AG04449 (cell line): ENCODE measurements around the gene SLC2A9.

ENCODE experiments used
- CTCF ChIA-PET: fragments of 350-600 bp; formaldehyde crosslinking; extraction: SDS; loops from one replicate; lab custom pipeline; 2021; ENCODE audit warnings: antibody characterized with exemption; lab: Yijun Ruan, JAX
- POLR2A ChIA-PET: fragments of 400-600, 350-600 bp; formaldehyde crosslinking; extraction: SDS; loops from one replicate; lab custom pipeline; 2020; ENCODE audit warnings: antibody characterized with exemption, inconsistent platforms; lab: Yijun Ruan, JAX
- DNase-seq: peaks from one replicate; pipeline ENCODE4 v3.0.0-alpha.2; 2010; ENCODE audit warnings: low read depth, low spot score
- H3K4me3 ChIP-seq: 2 replicates; pipeline ENCODE4 v1.5.1; 2011; ENCODE audit warnings: low read depth, mild to moderate bottlenecking, control low read depth, low read length
- CTCF ChIP-seq: IDR thresholded peaks from one replicate; pipeline ENCODE4 v1.5.1; 2011; ENCODE audit warnings: mild to moderate bottlenecking, moderate library complexity, low read length, control low read depth, inconsistent platforms; ENCODE audit not compliant: insufficient read depth; ENCODE audit errors: missing control alignments

The SLC2A9 gene

GRCh38 chr4:9825049-9825448, 196.2 kb downstream of the SLC2A9 start:
- no peak for TF ChIP-seq CTCF
- no peak overlapping the region for H3K4me3 ChIP-seq
- POLR2A ChIA-PET, result no interaction called here
- DNase-seq, result no peak
- CTCF ChIA-PET, result no interaction called here

GRCh38 chr4:9820343-9820742, 201.0 kb downstream of the SLC2A9 start:
- no peak for DNase-seq
- ChIA-PET CTCF (no interaction called here), POLR2A (no interaction called here)
- TF ChIP-seq CTCF, result no peak
- H3K4me3 ChIP-seq, result no peak overlapping the region

DNA sequence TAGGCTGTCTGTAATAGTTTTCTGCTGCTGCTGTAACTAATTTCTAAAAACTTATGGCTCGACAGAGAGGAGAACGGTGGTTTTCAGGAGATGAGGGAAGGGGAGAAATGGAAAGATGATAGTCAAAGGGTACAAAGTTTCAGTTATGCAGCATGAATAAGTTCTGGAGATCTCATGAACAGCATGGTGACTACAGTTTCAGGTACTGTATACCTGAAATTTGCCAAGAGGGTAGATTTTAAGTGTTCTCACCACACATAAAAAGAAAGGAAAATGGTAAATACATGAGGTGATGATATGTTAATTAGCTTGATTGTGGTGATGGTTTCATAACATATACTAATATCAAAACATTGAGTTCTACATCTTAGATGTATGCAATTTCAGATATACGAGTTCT, 205.0 kb downstream of the SLC2A9 start:
- CTCF ChIA-PET, result no interaction called here
- DNase-seq, result no peak
- no peak overlapping the region for H3K4me3 ChIP-seq
- no peak for TF ChIP-seq CTCF
- POLR2A ChIA-PET, result no interaction called here

DNA sequence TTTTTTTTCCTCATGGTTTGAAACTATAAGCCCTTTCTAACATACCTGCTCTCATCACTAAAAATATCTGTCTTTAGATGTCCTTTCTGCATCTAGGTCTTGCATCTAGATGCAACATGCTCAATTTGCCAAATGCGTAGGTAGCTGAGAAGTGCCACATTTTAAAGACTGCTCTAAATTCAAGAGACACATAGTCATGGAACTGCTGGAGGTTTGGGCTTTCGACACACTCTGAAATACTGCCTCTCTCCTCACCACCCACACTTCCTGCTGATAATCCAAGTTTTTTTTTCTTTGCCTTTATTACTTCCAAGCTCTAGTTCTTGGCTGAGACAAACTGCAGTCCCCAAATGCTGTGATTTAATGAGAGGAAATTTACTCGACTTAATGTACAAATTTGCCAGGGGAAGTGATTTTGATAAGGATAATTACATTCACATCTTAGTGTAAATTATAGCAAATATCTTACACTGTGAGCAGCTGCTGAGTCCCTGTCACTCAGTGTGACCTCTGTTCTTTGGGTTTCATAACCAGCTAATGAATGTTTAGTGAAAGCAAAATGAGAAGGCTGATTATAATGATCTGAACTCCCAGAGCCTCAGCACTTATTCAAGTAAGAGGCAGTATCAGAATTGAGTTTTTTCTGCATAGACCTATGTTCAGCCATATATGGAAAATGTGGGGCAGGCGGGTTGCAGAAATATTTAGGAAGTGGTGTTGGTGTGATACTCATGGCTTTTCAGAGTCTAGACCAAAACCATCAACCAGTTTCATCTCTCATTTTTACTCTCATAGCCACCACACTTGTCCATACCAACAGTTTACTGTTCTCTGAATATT, 208.6 kb downstream of the SLC2A9 start:
- no peak for DNase-seq
- CTCF ChIA-PET, result no interaction called here
- H3K4me3 ChIP-seq, result no peak overlapping the region
- TF ChIP-seq CTCF, result no peak
- POLR2A ChIA-PET, result no interaction called here

DNA sequence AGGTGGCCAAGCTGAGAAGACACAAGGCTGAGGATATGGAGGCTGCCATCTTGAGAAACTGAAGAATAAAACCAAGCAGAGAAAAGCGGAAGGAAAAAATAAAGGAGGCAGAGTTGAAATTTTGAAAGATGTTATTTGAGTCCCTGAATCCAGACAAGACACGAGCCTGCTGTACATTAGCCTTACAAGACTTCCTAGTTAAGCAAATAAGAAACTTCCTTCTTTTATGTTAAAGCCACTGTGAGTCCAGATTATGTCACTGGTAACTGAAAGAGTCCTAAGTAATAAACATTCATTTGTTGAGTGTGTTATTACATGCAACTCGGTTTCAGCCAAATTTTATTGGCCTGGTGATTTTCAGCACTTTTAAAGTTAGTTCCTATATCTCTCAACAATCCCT, 209.5 kb downstream of the SLC2A9 start:
- no peak for TF ChIP-seq CTCF
- ChIA-PET CTCF (no interaction called here), POLR2A (no interaction called here)
- DNase-seq, result no peak
- no peak overlapping the region for H3K4me3 ChIP-seq

DNA sequence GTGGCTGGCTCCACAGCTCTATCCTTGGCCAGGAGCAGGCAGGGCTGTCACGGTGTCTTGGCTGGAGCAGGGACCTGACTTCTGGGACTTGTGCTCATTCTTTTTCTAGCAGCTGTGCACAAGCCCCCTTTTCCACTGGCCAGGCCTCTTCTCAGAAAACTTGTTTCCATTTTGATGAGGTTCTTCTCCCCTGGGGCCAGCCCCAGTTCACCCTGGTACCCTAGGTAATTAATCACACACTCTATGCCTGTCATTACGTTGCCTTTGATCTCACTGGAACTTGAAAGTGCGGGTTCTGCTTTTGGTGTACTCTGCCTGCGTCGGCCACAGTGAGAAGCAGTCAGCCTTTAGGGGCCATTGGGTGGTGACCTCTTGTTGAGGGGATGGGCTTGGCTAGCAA, 213.2 kb downstream of the SLC2A9 start:
- no peak overlapping the region for H3K4me3 ChIP-seq
- TF ChIP-seq CTCF, result no peak
- DNase-seq, result no peak
- ChIA-PET CTCF (no interaction called here), POLR2A (no interaction called here)
